Right renal cortex interstitium (tissue), 3 donors: ENCODE results near the gene RHO. TPM values are rescaled to one million over a fixed set of nuclear protein-coding genes. Genes with fewer than 3 reads are reported as not detected.
"Not testable (repeated sequence)": the region's sequence is repeated elsewhere in the genome, so short reads cannot be mapped to it uniquely, and the experiment has no call there.

Experiments used
- DNase-seq, 3 donors: peaks; one replicate each; pipeline ENCODE4 v3.0.0-alpha.2; 2013; ENCODE audit warnings: low read depth in 3 of 3, low spot score in 2 of 3
- polyA plus RNA-seq, 3 donors: library from polyadenylated mRNA; unstranded; fragments of 120-200 nt; gene quantifications; one replicate each; pipeline ENCODE4 v1.2.1, GENCODE V29; 2013; ENCODE audit not compliant: insufficient read length in 3 of 3

RHO gene
- polyA plus RNA-seq, 3 donors, result 0.06 to 0.07 TPM; not detected in 1

DNA sequence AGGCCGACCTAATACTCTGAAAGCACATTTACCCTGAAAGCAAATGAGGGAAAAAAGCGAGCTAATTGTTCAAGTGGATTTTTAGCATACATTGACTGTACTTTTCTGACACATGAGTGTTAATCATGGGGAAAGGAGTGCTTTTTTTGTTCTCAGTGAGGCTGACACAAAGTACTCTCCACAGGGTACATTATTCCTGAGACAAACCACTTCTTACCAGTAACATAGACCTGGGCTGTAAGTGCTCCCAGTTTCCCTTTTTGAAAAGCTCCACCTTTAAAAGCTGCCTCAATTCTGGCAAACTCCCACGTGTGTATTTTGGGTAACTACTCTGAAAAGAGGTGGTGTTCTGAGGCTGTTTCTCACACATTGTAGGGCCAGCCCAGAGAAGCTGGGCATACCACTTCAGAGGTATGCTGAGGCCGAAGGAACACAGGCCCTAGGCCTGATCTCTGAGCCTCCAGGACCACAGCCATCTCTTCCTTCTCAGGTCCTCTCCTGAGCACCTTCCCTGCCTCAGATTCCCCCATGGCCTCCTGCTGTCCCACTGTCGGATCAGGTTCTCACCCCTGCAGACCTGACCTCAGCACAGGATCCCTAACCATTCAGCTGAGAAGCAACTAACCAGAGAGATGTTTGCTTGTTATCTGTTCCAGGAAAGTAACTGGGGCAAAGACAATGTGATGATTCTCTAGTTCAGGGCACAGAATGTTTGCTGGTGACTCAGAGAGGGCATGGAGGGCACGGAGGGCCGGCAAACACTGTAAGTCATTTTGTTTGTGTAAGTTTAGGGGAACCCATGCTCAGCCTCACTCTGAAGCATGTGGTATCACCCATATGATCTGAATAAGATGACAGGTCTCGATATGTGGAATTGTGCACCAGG, 29.6 kb upstream of the RHO start:
- not testable (repeated sequence) for DNase-seq

DNA sequence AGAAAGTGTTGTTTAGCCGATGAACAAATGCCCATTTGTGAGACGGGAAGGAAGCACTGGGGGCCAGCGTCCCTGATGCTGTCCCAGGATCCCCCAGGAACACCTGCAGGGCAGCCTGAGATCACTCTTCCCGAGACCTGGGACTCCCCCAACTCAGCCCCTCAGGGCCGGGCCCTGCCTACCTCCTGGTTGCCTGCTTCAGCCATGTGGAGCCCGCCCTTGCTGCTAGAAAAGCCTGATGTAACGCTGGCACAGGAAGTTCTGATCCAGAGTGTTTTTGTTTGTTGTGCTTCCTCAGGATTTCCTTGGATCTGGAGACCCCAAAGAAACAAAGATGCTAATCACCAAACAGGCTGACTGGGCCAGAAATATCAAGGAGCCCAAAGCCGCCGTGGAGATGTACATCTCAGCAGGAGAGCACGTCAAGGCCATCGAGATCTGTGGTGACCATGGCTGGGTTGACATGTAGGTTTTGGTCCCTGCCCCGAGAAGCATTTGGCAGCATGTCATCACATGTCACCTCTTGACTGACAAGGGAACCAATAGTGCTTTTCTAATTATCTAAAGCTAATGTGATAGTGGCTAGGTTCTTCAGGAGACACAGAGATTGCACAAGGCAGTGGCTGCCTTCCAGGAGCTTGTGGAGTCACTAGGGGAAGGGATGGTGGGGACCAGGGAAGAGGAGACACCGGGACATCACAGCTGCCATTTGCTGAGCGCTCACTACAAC, 28.7 kb upstream of the RHO start:
- DNase-seq, result not testable (repeated sequence)

DNA sequence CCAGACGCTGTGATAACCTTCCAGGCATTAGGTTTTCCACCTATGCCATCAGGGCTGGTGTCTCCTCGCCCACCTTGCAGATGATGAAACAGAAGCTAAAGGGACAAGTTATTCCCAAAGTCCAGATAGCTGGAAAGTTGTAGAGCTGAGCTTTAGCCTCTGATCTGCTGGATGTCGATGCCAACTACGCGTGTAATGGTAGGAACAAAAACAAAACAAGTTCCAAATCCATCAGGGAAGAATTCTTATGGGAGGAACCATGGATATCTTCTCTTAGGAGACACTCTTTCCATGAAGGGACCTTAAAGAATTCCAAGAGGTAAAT, 28.1 kb upstream of the RHO start:
- no peak for DNase-seq

DNA sequence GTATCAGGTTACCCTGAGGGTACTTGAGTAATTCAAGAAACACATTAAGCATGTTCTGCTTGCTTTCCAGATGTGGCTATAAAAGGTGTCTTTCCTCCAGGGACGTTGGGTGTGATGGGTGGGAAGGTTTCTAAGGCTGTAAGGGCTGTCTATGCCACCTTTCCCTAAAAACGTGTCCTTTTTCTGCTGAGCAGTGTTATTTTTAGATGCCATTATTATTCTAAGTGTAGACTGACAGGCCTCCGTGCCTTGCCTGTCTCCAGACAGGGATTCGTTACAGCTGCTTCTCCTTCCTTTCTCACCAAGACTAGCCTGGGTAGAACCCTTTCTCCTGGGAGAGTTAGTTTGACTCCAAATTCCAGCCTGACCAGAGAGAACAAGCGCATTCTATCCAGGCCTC, 26.8 kb upstream of the RHO start:
- no peak for DNase-seq

DNA sequence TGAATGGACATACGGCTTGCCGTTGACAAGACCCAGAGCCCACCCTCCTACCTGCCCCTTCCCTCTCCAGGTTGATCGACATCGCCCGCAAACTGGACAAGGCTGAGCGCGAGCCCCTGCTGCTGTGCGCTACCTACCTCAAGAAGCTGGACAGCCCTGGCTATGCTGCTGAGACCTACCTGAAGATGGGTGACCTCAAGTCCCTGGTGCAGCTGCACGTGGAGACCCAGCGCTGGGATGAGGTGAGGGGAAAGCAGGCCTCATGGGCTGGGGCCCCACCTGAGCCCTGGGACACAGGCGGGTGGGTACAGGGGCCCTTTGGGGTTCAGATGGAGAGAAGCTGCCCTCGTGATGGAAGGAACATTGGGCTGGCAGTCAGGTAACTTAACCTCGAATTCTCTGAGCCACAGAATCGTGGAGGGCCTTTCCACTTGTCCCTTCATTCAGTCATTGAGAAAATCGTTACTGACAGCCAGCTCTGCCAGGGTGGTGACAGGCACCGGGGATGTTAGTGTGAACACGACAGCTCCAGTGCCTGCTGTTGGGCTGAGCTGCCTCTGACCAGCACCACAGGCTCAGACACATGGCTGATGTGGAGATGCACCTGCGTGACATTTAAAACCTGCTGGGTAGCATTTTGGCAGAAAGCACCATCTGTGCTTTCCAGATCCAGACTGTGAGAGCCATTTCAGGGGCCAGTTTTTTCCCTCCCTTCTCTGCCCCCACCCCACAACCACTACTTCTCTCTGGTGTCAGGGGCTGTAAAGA, 25.6 kb upstream of the RHO start:
- no peak for DNase-seq

DNA sequence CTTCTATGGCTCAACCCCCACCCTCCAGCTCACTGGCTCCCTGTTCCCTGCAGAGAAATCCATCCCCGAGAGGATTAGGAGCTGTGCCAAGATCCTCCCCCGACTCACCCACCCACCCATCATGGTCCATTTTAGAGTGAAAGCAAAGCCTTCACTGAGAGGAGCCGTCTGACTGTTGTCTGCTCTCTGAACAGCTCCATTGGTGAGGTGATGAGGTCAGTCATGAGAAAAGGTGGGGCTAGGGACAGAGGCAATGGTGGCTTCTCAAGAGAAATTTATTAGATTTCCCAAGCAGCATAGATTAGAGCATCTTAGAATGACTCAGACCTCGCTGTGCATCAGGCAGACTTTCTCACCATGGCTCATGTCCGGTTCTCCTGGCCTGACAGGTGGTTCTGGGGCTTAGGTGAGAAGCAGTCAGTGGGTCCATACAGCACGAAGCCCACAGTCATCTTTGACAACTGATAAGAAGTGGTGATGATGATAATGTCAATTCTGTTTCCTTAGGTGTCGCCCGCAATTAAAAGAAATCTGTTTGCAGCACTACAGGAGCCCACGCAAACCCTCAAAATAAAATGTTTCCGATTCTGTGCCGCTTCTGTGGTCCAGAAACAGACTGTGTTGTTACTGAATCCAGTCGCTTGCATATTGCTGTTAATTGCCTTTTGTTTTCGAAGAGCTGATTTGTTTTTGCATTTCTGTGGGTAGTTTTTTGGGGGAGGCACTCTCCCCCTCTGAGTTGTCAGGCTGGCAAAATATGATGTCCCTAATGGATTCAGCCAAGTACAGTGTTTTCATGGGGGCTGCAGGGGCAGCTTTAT, 24.8 kb upstream of the RHO start:
- DNase-seq, result no peak

DNA sequence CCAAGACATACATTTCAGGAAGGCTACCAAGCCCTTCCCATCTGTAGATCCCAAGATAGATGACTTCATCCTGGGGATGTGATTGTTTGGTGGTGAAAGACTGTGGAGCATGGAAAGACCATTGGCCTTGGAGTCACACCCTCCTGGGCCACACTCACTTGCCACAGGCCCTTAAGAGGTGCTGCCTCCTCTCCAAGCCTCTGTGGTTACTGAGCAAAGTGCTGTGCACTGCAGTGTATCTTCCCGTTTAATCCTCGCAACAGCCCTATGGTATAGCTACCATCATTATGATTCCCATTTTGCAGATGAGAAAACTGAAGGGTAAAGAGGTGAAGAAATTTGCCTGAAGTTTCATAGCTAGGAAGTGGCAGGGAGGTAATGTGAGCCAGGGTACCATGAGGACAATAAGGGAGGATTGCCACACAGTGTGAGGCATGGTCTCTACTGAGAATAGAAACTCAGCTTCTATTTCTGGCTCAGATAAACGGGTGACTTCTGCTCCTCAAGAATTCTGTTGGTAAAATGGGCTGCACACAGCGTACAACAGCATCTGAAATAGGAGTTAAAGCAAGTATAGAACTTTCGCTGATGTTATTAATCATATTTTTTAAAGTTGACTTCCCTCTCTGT, 23.9 kb upstream of the RHO start:
- DNase-seq, result no peak

DNA sequence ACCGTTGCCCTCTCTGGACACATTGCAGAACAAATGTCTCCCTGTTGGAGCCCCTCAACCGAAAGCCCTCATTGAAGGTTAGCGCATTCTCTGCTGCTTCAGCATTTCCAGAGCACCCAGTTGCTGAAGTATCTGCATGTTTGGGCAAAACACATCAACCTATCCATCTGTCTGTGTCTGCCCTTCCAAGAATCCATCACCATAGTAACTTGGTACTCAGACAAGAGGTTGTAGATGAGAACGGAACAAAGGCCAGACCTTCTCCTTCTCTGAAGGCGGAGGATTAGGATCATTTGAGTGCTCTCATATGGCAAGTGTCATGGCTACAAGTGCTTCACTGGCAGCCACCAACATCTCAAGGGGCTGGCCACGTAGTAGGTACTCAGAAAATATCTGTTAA, 23.1 kb upstream of the RHO start:
- DNase-seq, result no peak

DNA sequence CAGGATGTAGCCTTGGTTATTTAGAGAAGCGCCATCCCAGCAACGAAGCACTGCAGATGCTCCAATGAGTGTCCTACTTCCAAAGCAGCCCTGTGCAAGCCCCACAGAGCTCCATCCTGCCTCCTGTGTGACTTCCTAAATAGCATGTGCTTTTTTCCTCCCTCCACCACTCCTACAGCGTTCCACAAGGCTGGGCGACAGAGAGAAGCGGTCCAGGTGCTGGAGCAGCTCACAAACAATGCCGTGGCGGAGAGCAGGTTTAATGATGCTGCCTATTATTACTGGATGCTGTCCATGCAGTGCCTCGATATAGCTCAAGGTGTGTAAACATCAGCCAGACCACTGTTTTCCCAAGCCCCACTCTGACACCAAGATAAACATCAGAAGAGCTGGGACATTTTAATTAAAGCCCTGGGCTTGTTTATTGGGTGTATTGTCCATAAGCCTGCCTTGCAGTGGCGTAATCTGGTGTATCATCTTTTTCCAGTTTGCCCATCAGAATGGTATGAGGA, 22.2 kb upstream of the RHO start:
- no peak for DNase-seq

DNA sequence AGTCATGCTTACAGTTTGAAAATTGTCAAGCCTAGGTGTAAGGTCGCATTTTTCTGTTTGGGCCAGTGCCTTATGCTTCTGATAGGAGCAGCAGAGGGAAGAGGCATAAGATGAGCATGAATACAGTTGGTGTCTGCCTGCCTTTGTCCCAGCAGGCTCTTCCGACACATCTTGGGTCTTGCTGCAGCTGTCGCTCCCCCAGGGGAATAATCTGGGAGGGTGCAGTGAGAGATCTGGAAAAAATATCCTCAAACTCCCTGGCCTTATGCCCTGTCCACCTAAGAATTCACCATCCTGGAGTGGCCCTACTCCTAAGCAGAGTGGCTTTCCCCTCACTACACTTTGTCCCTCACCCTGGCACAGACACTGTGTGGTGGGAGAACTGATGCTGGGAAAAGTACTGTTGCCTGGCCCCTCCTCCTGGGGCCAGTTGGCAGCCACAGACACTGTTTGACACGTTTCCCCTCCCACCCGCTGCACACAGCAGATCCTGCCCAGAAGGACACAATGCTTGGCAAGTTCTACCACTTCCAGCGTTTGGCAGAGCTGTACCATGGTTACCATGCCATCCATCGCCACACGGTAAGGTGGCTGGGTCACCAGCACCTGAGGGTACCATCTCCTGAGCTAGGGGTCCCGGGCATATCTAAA, 21.1 kb upstream of the RHO start:
- DNase-seq, result no peak

DNA sequence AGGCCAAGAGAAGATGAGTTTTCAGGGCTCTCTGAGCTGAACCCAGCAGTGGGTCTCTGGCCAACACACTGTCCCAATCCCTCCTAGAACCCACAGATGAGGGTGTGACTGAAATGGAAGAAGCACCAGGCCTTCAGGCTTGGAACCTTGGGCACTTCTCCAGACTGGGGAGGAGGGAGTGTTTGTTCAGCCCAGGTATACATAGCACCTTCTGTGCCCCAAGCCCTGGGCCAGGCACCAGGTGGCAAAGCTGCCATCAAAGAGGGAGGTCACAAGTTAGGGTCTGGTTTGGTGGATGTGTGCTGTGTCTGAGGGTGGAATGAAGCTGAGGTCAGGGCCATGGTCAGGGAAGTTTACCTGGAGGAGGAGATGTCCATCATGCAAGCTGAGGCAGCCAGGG, 15.8 kb upstream of the RHO start:
- no peak for DNase-seq

DNA sequence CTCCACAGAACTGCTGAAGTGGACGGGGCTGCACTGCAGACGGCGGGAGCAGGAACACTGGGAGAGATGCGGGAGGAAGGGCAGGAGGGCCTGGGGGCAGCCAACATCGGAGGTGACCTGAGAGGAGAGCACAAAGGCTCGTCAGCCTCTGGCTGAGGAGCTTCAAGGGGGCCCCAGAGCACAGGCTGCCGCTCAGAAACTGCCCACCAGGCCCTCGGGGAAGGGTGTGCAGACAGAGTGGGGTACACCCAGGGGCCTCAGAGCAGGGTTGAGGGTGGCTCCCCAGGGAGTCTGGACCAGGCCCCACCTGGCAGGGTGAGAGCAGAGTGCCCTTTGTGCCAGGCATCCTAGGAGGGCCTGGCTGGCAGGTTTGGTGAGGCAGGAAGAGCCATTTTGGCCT, 14.7 kb upstream of the RHO start:
- DNase-seq, result no peak

DNA sequence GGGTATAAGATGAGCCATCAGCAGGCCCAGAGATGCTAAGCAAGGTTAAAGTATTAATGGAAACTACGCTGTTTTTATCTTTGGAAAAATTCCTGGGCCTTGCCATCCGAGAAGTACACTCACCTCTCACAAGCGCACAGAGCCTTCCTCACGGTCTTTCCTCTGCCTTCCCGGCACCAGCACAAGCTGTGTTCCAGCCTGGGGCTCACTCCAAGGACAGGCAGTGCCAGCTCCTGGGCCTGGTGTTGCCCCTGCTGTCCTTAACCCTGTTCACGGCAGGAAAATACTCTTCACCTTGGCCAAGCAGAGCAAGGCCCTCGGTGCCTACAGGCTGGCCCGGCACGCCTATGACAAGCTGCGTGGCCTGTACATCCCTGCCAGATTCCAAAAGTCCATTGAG, 14.3 kb upstream of the RHO start:
- no peak for DNase-seq

DNA sequence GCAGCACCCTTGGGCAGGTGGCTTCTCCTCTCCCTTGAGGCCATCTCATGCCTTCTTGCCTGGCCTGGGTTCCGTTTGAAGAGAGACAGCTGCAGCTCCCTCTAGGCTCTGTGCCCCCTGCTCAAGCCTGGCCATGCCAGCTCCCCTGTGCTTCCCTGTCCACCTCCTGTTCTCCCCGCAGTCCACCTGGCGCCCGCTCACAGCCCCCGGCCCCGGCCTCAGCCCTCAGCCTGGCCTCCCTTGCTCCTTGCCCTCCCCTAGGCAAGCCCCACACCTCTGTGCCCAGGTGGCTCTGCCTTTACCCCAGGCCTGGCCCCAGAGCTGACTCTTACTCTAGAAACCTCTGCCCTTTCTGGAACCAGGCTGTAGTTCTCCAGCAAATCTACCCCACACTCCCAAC, 13.9 kb upstream of the RHO start:
- DNase-seq, result no peak

DNA sequence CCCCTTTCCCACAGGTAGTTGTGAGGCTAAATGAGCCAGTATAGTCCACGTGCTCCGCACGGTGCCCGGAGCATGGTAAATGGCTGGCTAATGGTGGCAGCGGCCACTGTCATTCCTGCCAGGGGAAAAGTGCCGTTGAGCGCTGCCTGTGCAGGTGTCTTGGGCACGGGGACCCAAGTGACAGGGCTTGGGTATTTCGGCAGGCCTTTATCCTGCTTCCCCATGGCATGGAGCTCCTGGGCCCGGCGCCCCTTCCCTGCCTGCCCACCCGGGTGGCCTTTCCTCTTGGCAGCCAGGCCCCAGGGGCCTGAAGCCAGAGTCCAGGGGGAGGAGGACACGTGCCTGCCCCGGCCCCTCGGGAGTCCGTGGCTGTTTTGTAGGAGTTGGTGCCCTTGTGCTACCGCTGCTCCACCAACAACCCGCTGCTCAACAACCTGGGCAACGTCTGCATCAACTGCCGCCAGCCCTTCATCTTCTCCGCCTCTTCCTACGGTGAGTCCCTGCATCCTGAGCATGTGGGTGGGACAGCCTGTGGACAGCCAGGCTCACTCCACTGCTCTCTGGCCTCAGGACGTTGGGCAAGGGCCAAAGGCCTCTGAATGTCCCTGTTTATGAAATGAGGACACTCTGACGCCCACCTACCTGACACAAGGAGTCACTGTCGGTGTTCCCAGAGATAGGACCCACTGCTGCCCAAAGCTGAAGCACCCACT, 13.2 kb upstream of the RHO start:
- DNase-seq, result not testable (repeated sequence)

DNA sequence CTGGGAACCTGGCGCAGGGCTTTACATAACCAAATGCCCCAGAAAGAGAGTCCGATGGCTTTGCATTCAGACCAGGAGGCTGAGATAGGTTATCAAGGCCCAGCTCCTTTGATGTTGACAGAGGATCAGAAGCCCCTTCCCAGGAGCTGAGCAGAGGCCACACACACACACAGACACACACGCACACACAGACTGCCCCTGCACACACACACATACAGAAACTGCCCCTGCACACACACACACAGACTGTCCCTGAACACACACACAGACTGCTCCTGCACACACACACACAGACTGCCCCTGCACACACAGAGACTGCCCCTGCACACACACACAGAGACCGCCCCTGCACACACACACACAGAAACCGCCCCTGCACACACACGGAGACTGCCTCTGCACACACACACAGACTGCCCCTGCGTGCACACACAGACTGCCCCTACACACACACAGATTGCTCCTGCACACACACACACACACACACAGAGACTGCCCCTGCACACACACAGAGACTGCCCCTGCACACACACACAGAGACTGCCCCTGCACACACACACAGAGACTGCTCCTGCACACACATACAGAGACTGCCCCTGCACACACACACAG, 12.5 kb upstream of the RHO start:
- DNase-seq, result not testable (repeated sequence)

DNA sequence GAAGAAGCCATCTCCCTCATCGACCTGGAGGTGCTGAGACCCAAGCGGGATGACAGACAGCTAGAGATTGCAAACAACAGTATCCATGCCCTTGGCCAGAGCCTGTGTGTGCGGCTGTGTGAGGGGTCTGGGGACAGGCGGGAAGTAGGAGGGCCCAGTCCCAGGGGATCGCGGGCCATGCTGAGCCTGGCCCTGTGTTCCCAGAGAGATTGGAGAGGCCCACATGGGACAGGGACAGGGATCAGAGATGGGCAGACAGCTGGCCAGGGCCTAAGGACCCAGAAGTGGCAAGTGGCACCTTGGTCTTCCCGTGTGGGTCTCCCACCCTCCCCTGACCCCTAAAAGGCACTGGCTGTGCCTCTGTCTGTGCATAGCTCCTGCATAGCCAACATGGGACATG, 10.9 kb upstream of the RHO start:
- no peak for DNase-seq

DNA sequence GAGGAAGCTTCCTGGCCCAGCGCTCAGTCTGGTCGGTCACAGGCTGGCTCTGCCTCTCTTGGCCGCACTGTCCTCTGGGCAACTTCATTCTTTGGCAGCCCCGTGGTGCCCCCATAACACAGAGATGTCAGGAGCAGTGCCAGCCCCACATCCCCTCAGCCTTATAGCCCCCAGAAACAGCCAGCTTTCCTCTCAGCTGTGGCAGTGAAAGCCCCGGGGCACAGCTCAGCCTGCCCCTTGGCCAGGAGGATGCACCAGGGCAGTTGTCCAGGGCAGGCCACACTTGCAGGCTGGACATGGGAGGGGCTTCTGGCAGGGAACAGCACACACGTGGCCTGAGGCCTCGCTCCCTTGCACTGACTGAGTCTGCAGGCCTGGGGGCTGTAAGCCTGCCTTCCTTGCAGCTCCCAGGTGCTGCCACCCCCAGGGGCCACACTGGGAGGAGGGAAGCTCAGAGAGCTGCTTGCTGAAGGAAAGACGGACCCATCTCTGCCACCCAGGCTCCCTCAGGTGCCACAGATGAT, 10.3 kb upstream of the RHO start:
- DNase-seq, result no peak
